HG02943 (cell line): ENCODE data around the gene CAPNS2.

Source experiments
- ATAC-seq: cut with Tn5 transposase; IDR thresholded peaks from one replicate; pipeline ENCODE4 v1.9.1; 2021; ENCODE audit warnings: mild to moderate bottlenecking, low read depth, moderate library complexity; ENCODE audit not compliant: unreplicated experiment

The CAPNS2 gene

GRCh38 chr16:55566432-55567175 lies at the start of gene CAPNS2:
Gene CAPNS2 (plus strand): TSS chr16:55566684. CDS start chr16:55566757, 73 bp downstream.
- ATAC-seq, result no peak

- no peak for ATAC-seq
Observed at GRCh38 chr16:55521792-55522191, 44.7 kb upstream of the CAPNS2 start.

GRCh38 chr16:55526441-55526840 lies 40.0 kb upstream of the CAPNS2 start:
- no peak for ATAC-seq

GRCh38 chr16:55527885-55528284 lies 38.6 kb upstream of the CAPNS2 start:
- ATAC-seq, result no peak

GRCh38 chr16:55529018-55529417 lies 37.5 kb upstream of the CAPNS2 start:
- no peak for ATAC-seq

- ATAC-seq, result no peak
Observed at GRCh38 chr16:55530316-55530856, 36.1 kb upstream of the CAPNS2 start.

- ATAC-seq, result no peak
Observed at GRCh38 chr16:55532227-55532626, 34.3 kb upstream of the CAPNS2 start.

GRCh38 chr16:55534756-55535155 lies 31.7 kb upstream of the CAPNS2 start:
- ATAC-seq, result no peak

GRCh38 chr16:55539049-55539448 lies 27.4 kb upstream of the CAPNS2 start:
- ATAC-seq, result no peak

GRCh38 chr16:55539488-55539887 lies 27.0 kb upstream of the CAPNS2 start:
- no peak for ATAC-seq

- ATAC-seq, result no peak
Observed at GRCh38 chr16:55540221-55540620, 26.3 kb upstream of the CAPNS2 start.

GRCh38 chr16:55542459-55543082 lies 23.9 kb upstream of the CAPNS2 start:
- ATAC-seq, result no peak

GRCh38 chr16:55543472-55543871 lies 23.0 kb upstream of the CAPNS2 start:
- no peak for ATAC-seq

GRCh38 chr16:55552621-55553020 lies 13.9 kb upstream of the CAPNS2 start:
- ATAC-seq, result no peak

GRCh38 chr16:55555436-55555835 lies 11.0 kb upstream of the CAPNS2 start:
- no peak for ATAC-seq

GRCh38 chr16:55557186-55557585 lies 9.3 kb upstream of the CAPNS2 start:
- ATAC-seq, result no peak

- no peak for ATAC-seq
Observed at GRCh38 chr16:55559233-55559632, 7.3 kb upstream of the CAPNS2 start.

GRCh38 chr16:55559933-55560516 lies 6.5 kb upstream of the CAPNS2 start:
- ATAC-seq, result no peak

GRCh38 chr16:55561319-55561848 lies 5.1 kb upstream of the CAPNS2 start:
- ATAC-seq, result no peak

- no peak for ATAC-seq
Observed at GRCh38 chr16:55562936-55563335, 3.5 kb upstream of the CAPNS2 start.

GRCh38 chr16:55563797-55564196 lies 2.7 kb upstream of the CAPNS2 start:
- ATAC-seq, result no peak
